Fibroblast of skin of abdomen (primary cell): ENCODE measurements around the gene SERAC1.
A peak's percentile ranks its signal among the peaks of the same experiment; 100 is the strongest.

Source experiments
- DNase-seq: peaks from one replicate; pipeline ENCODE4 v3.0.0-alpha.2; 2013

The SERAC1 gene

GRCh38 chr6:158073776-158074175 lies 94.3 kb downstream of the SERAC1 start:
- DNase-seq = no peak

DNA sequence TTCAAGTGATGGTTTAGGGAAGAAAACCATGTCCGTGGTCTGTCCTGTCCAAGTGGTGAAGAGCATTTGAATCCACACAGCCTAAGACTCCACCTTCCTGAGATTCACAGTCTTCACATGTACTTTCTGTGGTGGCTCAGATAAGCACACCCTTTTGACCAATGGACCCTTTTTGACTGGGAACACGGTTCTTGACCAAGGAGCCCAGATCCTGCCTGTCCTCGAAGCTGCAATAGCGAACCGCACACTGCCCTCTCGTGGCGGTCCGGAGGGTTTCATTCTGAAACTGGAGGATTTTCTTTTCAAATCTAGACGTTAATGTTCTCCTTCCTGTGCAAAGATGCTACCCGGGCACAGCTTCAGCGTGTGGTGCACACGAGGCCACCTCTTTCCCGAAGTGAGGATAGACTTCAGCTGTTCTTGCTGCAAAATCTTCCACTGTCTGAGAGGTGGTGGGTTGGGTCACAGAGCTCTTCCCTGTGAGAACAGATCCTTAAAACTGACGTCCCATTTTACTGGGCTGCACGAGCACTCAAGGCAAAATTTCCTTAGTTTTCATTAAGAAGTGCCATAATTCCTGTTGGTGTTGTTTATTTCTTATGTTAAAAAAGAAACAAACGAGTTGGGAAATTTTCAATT lies 95.9 kb downstream of the SERAC1 start:
- DNase-seq = peak; percentile 62

GRCh38 chr6:158071121-158072082 lies 96.7 kb downstream of the SERAC1 start:
- DNase-seq = no peak

DNA sequence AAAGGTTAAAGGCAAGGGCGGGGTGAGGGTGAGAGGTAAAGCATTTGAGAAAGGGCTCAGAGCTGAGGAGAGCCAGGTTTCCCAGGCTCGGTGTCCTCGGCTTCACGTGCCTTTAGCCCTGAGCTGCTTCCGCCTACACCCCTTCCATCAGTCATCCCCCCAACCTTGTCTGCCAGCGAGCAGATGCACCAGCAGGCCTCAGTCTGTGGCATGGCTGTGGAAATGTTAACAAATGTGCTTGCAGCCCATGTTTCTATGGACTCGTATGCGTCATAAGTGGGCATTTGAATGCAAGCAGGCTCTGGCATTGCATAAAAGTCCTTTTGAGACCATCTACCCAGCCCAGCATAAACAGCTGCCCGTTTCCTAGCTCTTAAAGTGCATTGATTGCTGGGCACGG lies 97.5 kb downstream of the SERAC1 start:
- DNase-seq = no peak

DNA sequence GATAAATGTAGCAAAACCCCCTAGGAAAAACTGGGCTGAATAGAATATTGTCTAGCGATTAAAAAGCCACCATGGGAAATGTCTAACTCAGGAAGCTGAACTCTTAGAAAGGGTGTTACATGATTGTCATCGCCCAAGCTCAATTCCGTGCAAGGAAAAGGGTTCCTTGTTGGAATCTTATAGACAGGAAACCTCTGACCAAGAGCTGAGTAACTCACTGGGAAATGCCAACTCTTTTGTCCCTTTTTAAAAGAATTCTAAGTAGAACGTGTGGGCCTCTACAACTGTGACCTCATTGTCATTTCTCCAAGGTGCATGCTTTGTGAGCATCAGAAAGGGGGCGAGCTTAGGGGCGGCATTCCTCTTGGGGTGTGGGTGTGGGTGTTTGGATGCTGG lies 98.3 kb downstream of the SERAC1 start:
- peak; percentile 46 for DNase-seq

DNA sequence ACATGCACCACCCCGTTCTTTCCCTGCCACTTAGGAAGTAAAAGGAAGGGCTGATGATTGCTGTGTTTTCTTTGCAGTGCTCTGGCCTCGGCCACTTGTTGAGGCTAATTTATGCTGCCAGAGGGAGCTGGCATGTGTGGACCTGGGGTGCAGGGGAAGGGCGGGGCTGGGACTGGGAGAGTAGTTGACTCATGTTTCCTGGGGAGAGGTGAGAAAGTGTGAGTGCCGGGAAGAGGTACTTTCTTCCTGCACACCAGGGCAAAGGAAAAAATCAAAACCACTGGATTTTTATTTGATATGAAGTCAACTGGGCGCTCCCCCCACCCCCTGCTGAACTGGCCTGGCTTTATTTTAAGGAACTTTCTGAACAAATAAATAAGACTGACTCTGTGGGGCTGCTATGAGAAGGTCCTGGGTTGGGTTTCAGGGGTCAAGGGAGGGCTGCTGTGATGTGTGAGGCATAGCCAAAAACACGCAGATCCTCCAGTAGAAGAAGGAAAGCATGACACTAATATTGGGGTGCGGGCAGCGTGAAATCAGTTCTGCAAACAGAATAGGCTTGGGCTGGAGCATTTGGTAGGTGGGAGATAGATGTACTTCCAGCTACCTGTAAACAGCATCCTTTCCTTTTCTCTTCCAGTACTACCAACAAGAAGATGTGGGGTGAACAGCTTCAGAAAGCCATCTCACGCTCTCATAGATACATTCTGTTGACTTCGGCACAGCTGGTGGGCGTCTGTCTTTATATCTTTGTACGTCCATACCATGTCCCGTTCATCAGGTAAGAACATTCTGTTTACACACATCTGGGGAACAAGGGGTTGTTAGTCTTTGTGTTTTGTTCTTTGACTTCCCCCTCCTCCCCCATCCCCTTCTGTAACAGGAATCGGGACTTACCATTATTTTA lies 98.9 kb downstream of the SERAC1 start:
- peak; percentile 18 for DNase-seq

DNA sequence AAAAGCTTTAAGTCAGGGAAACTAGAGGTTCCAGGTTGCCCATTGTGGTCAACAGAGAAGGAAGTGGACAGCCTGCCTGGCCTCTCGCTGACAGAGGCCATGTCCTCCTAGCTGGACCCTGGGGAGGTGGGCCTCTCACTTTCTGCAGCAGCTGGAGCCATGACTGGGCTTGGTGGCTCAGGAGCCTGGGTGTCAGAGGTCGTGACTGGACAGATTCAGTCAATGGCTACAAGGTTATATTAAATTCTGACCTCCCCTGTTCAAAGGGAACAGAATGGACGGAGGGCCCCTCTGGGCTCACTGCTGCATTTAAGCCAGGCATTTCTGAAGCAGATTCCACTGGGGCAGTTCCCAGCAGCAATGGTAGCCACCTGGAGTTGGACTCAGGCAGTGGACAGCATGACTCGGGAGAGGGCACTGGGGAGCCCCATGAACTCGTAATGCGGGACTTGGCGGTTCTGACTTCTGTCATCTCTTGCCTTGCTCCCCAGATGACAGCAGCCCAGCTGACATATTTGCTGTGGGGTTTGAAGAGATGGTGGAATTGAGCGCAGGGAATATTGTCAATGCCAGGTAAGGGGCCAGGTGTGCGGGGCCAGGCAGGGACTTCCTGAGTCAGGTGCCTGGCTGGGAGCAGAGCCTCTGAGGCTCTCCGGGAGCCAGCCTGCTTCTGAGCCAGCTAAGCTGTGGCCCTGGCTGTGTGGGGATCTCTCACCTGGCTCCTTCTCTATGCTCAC lies 99.7 kb downstream of the SERAC1 start:
- no peak for DNase-seq

DNA sequence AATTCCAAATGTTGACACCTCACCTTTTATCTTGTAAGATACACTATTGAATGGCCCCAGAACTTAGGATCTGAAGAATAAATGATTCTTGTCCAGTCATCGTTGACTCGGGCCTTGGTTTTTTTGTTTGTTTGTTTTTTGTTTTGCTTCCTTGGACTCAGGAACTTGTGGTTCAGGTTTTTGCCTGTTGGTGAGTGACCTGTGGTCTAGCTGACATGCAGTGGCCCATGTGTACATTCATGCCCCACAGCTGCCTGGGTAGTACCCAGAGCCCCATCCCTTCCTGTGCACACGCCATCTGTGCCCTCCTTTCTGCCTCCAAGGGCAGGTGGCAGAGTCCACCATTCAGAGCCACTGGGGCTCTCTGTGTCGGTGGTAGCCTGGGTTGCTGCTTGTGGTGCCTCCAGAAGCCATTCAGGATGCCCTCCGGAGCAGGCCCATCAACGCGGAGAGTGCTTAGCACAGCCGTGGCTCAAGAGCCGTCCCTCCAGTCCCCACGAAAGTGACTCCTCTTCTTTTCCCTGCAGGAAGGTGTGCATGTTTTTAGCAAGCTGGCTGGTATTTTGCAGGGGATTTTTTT lies 100.5 kb downstream of the SERAC1 start:
- no peak for DNase-seq

DNA sequence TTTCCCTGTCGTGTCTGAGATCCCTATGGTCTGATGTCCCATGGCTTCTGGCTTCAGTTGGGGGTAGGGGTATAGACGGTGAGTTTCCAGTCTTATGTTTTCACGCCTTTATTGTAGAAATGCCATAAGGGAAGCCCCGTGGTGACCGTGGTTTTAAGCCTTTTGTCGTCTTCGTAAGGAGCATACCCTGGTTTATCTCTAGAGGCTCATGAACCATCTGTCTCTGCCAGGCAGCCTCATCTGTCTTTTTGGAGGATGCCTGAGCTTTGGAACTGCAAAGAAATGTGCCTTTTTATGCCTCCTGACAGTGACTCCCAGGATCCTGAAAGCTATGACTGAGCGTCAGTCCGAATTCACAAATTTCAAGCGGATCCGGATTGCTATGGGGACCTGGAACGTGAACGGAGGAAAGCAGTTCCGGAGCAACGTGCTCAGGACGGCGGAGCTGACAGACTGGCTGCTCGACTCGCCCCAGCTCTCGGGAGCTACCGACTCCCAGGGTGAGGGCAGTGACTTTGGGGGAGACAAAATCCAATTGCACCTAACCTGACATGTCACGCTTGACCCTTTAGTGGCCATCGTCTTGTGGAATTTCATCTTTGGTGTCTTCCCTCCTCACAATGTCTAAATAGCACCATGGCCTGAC lies 101.8 kb downstream of the SERAC1 start:
- no peak for DNase-seq

GRCh38 chr6:158064725-158065251 lies 103.3 kb downstream of the SERAC1 start:
- no peak for DNase-seq

DNA sequence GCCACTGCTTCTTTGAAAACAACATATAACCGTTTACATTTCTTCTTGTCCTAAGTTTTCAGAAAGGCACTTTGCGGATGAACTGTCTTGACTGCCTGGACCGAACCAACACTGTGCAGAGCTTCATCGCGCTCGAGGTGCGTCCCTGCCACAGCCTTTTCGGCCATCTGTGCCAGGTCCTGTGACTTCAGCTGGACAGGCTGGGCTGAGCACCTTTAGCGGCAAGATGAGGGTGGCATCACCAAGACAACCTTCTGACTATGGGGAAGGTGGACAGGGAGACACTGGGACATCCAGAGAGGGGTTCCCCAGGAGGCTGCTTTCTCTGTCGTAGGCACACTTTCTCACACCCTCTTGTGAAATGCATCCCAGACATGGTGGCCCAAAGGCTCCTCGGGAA lies 104.3 kb downstream of the SERAC1 start:
- no peak for DNase-seq

- no peak for DNase-seq
Observed at GRCh38 chr6:158061709-158062461, 106.2 kb downstream of the SERAC1 start.

DNA sequence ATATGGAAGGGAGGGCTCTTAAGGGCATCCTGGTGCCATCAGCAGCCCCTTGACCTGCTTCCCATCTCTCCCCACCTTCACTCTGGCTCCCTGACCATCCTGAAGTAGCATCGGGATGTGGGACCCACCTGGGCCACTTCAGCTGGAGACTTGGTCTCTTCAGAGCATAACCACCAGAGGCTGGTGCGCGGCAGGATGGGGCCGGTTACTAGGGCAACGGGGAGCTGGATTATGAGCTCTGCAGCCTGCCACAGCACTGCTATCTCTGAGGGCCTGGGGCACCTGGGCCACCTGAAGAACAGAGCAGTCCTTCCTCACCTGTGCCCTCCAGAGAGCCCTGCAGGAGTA lies 106.7 kb downstream of the SERAC1 start:
- DNase-seq = no peak

DNA sequence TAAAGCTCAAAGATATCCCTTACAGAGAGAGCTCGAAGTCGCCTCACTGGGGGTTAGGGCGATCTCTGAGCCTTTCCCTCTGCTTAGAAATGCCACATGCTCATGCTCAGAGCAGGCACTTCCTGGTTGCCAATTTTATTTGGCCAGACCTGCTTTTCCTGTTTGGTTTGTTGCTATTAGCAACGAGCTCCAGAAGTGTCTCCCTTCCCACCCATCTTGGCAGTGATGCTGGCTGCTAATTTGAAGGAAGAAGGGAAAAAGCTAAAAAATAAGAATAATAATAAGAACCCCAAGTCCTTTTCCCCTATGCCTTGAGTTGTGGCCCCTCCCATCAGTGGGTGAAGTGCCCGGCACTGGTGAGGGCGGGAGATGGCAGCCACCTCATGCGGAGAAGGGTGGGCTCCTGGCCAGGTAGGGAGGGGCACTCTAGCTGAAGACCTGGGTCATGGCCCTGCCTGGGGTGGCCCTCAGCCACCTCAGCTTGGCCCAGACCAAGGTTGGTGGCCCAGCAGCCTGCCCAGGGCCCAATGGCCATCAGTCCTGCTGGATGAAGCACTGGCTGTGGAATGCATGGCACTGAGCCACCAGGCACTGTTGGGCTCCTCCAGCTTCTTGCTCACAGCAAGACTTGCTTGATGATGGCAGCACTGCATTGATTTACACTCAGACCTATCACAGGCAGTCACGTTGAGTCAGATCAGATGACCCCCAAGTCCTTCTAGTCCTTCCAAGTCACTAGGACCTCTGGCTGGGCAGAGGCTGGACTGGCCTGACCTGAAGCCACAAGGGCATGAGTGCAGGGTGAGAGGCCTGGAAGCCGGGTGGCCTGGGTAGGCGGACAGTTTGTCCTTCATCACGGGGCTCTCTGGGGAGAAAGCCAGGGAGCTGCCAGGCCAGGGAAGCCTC lies 107.4 kb downstream of the SERAC1 start:
- DNase-seq = peak; percentile 87
